22Rv1 (cell line): ENCODE measurements around the gene PRIM1.
"Not testable (repeated sequence)": the region's sequence is repeated elsewhere in the genome, so short reads cannot be mapped to it uniquely, and the experiment has no call there.

Experiments used
- H3K27ac ChIP-seq: fragments of 450-650 bp; 2 replicates; pipeline ENCODE4 v1.5.1; 2017
- CTCF ChIP-seq: fragments of 450-650 bp; IDR thresholded peaks from 2 replicates; pipeline ENCODE4 v1.5.1; 2017; ENCODE audit warnings: mild to moderate bottlenecking
- ZFX ChIP-seq: fragments of 450-650 bp; IDR thresholded peaks from 2 replicates; pipeline ENCODE4 v1.6.1; 2017; ENCODE audit warnings: antibody characterized with exemption, borderline replicate concordance

The PRIM1 gene

GRCh38 chr12:56751712-56752598 is at the start of gene PRIM1:
PRIM1 (minus strand) TSS chr12:56752323; CDS start chr12:56752298, 25 bp downstream.
- TF ChIP-seq CTCF: no peak
- TF ChIP-seq ZFX: no peak
- H3K27ac ChIP-seq: peak within 1 kb of the TSS; percentile 94

DNA sequence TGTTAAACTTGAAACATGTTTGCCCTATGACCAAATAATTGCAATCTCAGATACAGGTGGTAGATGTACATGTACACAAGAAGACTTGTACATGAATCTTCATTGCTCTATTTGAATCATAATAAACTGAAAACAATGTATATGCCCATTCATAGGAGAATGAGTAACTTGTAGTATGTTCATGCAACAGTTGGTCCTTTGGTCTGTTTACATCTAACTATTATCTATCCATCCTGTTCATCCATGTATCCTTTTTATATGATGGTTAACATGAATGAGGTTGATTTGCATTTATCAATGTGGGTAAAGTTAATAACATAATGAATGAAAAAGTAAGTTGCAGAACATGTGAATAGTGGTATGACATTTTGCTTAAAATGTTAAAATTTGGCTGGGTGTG is 48.1 kb upstream of the PRIM1 start:
- TF ChIP-seq CTCF (no peak), ZFX (no peak)

DNA sequence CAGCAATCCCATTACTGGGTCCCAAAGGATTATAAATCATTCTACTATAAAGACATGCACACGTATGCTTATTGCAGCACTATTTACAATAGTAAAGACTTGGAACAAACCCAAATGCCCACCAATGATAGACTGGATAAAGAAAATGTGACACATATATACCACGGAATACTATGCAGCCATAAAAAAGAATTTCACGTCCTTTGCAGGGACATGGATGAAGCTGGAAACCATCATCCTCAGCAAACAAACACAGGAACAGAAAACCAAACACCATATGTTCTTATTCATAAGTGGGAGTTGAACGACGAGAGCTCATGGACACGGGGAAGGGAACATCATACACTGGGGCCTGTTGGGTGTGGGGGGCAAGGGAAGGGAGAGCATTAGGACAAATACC is 47.2 kb upstream of the PRIM1 start:
- H3K27ac ChIP-seq: not testable (repeated sequence)

More for the DNA sequence above, 48.1 kb upstream of the PRIM1 start:
- H3K27ac ChIP-seq: no peak overlapping the region

DNA sequence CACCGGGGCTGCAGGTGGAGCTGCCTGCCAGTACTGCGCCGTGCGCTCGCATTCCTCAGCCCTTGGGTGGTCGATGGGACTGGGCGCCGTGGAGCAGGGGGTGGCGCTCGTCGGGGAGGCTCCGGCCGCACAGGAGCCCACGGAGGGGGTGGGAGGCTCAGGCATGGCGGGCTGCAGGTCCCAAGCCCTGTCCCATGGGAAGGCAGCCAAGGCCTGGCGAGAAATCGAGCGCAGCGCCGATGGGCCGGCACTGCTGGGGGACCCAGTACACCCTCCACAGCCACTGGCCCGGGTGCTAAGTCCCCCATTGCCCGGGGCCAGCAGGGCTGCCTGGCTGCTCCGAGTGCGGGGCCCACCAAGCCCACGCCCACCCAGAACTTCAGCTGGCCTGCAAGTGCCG is 43.7 kb upstream of the PRIM1 start:
- H3K27ac ChIP-seq: not testable (repeated sequence)

- not testable (repeated sequence) for H3K27ac ChIP-seq
Measured at GRCh38 chr12:56795046-56795562, 43.0 kb upstream of the PRIM1 start.

DNA sequence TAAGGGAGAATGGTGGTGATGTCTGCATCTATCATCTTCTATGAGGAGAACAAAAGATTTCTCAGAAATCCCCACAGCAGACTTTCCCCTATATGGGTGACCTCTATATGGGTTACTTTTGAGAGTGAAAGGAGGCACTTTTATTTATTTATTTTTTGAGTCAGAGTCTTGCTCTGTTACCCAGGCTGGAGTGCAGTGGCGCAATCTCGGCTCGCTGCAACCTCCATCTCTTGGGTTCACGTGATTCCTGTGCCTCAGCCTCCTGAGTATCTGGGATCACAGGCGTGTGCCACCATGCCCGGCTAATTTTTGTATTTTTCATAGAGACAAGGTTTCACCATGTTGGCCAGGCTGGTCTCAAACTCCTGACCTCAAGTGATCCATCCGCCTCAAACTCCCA is 41.0 kb upstream of the PRIM1 start:
- H3K27ac ChIP-seq: not testable (repeated sequence)

DNA sequence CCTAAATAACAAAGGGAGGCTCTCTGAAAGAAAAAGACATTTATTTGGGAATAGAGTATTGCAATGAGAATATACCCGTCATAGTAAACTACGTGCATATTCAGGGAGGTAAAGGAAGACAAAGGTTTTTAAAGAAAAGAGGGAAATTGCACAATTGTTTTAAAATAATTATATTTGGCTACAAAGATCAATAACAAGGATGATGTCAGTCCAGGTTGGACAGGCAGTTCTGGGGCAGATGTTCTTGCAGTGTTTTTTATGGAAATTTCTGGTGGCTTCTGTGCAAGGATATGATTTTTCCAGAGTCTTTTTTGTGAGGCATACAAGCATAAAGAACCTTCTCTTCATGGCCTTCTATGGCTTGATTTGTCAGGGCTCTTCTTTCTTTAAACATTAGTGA is 40.6 kb upstream of the PRIM1 start:
- TF ChIP-seq ZFX: no peak
- TF ChIP-seq CTCF: no peak
- no peak overlapping the region for H3K27ac ChIP-seq

- H3K27ac ChIP-seq: not testable (repeated sequence)
Measured at GRCh38 chr12:56789429-56789828, 37.3 kb upstream of the PRIM1 start.

GRCh38 chr12:56787498-56787897 is 35.4 kb upstream of the PRIM1 start:
- H3K27ac ChIP-seq: no peak overlapping the region
- TF ChIP-seq ZFX: no peak
- no peak for TF ChIP-seq CTCF

GRCh38 chr12:56785874-56786273 is 33.8 kb upstream of the PRIM1 start:
- TF ChIP-seq ZFX (no peak), CTCF (no peak)

More at GRCh38 chr12:56785874-56786273, 33.8 kb upstream of the PRIM1 start:
- H3K27ac ChIP-seq: no peak overlapping the region
